GM12891 (cell line): ENCODE results near the gene FNDC3B.

Experiments used
- POLR2A ChIP-seq: IDR thresholded peaks from 2 replicates; pipeline ENCODE4 v1.6.1; 2011; ENCODE audit warnings: low read depth, low read length, control low read depth
- POLR2AphosphoS5 ChIP-seq: IDR thresholded peaks from 2 replicates; pipeline ENCODE4 v1.6.1; 2011; ENCODE audit warnings: low read depth, low read length, control low read depth
- TAF1 ChIP-seq: IDR thresholded peaks from 2 replicates; pipeline ENCODE4 v1.6.1; 2011; ENCODE audit warnings: low read depth, low read length, control low read depth

- TF ChIP-seq TAF1 (no peak), POLR2AphosphoS5 (no peak), POLR2A (no peak)
Measured at GRCh38 chr3:172191629-172192028, 152.3 kb downstream of the FNDC3B start.
